HG03175 (cell line): ENCODE results near the gene PTPRA.
"Not testable (repeated sequence)": the region's sequence is repeated elsewhere in the genome, so short reads cannot be mapped to it uniquely, and the experiment has no call there.

Experiments used
- ATAC-seq: cut with Tn5 transposase; IDR thresholded peaks from one replicate; pipeline ENCODE4 v1.9.1; 2021; ENCODE audit warnings: mild to moderate bottlenecking, moderate library complexity; ENCODE audit not compliant: unreplicated experiment

Gene PTPRA

DNA sequence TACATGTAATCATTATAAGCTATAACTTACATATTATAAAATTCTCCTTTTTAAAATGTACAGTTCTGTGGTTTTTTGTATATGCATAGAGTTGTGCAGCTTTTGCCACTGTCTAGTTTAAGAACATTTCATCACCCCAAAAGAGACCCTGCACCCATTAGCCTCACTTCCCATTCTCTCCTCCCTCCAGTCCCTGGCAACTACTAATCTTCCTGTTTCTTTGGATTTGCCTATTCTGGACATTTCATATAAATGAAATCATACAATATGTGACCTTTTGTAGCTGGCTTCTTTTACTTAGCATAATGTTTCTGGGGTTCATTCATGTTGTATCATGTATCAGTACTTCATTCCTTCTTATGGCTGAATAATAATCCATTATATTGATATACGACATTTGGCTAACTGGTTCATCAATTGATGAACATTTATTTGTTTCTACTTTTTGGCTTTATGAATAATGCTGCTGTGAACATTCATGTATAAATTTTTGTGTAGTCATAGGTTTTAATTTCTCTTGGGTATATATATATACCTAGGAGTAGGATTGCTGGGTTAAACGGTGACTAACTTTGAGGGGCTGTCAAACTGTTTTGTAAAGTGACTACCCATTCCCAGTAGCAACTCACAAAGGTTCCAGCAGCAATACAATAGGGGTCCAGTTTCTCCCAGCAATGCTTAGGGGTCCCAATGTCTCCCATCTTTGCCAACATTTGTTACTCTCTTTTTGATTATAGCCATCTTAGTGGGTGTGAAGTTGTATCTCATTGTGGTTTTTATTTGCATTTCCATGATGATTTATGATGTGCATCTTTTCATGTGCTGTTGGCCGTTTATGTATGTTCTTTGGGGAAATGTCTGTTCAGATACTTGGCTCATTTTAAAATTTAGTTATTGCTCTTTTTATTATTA is 10.7 kb downstream of the PTPRA start:
- no peak for ATAC-seq

DNA sequence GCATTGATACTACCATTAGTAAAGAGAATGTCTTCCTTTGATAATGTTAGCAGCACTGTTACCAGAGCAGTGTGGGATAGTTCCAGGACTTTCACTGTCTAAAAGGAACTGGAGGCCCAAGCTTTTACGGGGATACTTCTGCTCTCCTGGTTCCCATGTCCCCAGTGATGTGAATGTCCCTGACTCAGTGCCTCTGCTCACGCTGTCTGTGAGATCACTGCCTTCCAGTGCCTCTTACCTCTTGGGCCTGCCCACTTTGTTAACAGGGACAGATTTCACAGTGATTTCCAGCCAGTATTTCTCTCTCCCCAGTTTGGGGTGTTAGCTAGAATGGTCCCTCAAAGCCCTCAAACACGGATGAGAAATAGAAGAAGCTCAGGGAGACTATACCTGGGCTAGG is 14.4 kb downstream of the PTPRA start:
- ATAC-seq, result no peak

DNA sequence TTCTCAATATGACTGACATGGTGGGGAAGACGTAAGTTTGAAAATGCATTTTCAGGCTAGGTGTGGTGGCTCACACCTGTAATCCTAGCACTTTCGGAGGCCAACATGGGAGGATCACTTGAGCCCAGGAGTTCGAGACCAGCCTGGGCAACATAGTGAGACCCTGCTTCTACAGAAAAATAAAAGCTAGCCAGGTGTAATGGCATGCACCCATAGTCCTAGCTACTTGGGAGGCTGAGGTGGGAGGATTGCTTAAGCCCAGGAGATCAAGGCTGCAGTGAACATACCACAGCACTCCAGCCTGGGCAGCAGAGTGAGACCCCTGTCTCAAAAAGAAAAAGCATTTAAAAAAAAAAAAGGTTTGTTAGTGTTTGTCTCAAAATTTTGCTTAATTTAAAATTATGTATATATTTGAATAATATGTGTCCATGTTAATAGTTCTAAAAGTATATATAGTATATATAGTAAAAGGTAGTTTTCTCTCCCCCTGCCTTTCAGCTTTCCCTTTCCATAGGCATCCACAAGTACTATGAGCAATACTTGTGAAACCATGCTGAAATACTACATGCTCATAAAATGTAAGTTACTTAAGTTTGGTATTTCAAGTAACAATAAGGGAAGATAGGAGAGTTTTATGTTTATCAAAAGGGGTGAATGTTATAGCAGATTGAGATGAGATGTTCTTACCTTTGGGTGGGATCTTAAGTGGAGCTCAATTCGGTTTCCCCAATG is 15.1 kb downstream of the PTPRA start:
- ATAC-seq, result no peak

DNA sequence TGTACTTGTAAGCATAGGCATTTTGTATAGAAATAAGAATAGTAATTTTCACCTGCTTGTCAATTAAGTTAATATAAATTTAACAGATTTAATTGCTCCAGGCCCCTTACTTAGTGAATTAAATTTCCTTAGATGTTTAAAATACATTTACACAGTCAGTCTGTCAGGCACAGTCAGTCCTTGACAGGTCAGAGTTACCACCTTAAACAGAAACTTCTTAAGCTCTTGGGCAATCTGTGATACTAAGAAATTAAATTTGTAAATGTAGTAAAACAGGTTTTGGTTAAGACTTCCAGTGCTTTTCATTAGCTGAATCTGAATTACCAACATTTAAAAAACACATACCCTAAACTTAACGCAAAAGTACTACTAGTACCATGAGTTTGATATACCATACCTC is 15.9 kb downstream of the PTPRA start:
- ATAC-seq, result no peak

DNA sequence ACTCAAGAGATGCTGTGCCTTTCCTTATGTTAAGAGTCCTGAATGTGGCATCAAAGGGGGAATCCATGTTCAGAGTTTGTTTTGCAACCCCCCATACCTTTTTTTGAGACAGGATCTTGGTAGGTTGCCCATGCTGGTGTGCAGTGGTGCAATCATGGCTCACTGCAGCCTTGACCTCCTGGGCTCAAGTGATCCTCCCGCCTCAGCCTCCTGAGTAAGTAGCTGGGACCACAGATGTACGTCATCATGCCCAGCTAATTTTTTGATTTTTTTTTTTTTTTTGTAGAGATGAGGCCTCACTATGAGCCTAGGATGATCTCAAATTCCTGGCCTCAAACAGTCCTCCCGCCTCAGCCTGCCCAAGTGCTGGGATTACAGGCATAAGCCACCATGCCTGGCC is 16.5 kb downstream of the PTPRA start:
- ATAC-seq, result no peak

DNA sequence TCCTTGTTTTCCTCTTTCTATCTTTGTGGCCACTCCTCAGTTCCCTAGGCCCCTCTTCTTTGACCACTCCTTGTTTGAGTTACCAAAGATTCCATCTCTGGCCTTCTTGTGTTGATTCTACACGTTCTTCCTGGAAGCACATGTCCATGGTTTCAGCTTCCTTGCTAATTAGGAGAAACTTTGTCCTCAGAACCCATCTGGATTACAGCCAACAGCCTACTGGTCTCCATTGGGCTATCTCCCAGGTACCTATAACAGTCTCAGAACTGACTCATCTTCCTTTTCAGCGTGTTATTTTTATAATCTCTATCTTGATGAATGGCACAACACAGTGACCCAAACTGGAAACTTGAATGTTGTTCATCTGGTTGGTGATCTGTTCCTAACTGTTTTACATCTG is 17.5 kb downstream of the PTPRA start:
- ATAC-seq, result no peak

DNA sequence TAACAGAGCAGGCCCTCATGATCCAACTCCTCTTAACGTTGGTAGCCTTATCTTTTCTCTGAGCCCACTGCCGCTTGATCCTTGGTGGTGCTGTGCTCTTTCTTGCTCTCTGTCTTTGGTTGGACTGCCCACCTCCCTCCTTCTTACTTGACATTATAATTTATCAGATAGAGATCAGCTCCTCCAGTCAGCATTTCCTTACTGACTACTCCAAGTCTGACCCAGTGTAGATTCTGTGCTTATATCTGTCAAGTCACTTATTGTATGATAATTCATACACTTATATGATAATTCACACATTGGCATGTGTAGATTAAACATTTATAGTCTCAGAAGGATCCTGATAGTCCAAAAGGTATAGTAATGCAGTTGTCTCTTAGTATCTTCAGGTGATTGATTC is 18.1 kb downstream of the PTPRA start:
- ATAC-seq, result no peak

DNA sequence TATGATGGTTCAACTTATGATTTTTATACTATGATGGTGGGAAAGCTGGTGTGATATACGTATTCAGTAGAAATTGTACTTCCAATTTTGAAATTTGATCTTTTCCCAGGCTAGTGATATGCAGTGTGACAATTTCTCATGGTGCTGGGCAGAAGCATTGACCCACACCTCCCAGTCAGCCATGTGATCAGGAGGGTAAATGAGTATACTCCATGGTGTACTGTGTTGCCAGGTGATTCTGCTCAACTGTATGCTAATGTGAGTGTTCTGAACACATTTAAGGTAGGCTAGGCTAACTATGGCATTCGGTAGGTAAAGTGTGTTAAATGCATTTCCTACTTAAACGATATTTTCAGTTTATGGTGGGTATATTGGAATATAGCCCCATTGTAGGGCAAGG is 19.1 kb downstream of the PTPRA start:
- ATAC-seq, result no peak

DNA sequence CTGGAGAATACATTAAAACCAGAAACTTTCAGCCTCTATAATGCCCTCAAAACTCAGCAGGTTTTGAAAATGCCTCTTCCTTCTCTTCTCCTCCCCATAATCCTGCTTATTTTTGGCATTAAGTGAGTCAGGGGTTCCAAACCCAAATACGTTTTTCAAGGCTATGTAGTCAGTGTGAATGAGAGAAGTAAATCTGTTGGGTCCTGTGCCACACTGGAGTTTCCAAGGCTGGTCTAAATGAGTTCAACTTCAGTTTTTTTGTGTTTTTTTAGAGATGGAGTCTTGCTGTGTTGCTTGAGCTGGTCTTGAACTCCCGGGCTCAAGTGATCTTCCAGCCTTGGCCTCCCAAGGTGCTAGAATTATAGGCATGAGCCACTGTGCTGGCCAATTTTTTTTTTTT is 20.9 kb downstream of the PTPRA start:
- ATAC-seq, result no peak

DNA sequence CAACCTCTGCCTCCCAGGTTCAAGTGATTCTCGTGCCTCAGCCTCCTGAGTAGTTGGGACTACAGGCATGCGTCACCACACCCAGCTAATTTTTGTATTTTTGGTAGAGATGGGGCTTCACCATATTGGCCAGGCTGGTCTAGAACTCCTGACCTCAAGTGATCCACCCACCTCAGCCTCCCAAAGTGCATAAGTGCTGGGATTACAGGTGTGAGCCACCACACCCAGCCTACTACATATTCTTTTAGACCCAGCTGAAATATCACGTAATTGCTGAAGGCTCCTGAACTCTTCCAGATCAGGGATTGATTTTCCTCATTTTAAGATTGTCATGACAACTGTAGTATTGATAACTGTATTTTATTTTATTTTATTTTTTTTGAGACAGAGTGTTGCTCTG is 21.9 kb downstream of the PTPRA start:
- not testable (repeated sequence) for ATAC-seq

DNA sequence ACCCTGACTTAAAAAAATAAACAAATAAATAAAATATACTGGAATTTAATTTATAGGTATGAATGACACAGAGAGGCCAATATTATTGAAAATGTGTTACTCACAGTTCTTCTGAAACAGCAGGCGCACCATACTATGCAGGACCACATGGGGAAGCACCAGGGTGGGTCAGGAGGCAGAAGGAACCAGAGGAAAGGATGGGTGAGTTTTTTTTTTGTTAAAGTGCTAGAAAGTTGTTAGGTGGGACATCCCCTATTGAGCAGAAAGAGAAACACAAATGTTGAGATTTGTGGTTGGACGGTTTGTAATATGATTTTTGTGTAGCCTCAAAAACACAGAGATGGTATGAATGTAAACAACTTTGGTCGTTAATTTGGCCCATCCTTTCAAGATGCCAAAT is 26.0 kb downstream of the PTPRA start:
- no peak for ATAC-seq

DNA sequence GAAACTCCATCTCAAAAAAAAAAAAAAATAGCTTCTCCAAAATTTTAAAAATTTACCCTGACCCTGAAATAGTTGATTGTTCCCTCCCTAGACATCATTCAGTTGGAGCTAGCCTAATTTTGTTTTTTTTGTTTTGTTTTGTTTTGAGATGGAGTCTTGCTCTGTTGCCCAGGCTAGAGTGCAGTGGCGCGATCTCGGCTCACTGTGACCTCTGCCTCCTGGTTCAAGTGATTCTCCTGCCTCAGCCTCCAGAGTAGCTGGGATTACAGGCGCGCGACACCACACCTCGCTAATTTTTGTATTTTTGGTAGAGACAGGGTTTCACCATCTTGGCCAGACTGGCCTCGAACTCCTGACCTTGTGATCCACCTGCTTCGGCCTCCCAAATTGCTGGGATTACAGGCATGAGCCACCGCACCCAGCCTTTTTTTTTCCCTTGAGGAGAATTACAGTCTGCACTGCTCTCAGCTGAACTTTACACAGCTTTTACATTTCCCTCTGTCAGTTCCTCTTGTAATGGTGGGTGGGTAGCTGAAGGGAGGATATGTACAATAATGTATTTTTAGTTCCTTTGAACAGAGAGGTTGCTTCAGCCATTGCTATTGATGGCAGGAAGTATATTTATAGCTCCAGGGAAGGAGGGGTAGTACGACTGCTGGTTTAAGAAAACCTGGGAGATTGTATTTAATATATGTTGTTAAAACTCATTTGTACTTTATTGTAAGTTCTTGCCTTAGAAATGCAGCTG is 27.7 kb downstream of the PTPRA start:
- ATAC-seq, result no peak

DNA sequence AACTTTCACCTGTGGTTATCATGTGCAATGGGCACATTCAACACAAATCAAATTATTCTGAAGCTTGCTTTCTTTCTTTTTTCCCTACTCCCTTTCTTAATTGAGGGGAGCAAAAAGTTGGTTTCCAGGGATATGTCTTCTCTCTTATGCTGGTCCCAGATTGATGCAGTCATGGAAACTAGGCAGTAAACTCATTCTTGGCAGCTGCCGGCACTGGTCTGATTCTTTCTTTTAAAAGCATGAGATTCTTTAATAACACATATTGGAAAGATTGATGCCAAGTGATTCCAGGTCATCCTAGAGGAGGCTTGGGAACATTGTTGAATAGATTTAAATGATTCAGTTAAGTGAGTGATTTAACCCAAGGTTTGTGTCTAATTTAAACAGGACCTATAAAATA is 29.0 kb downstream of the PTPRA start:
- no peak for ATAC-seq

DNA sequence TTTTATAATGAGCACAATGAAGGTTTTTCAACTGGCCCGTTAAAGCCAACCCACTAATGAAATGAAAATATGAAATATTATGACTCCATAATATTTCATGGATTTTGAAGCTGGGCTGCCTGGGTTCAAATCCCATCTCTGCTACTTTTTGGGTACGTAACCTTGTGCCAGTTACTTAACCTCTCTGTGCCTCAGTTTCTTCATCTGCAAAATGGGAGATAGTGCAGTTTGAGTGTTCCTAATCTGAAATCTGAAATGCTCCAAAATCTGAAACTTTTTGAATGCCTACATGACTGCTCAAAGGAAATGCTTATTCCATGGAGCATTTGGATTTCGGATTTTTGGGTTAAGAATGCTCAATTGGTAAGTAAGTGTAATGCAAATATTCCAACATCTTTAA is 29.5 kb downstream of the PTPRA start:
- no peak for ATAC-seq

DNA sequence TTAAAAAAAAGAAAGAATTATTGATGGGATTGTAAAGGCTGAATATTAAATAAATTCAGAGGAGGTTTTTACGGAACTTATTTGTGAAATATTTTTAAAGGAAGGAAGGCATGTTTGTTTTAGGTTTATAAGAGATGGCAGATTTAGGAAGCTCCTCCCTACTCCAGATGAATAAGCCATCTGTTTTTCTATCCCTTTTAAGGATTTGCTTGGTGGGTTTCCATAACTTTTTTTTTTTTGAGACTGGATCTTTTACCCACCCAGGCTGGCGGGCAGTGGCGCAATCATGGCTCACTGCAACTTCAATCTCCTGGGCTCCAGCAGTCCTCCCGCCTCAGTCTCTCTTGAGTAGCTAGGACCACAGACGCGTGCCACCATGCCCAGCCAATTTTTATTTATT is 30.4 kb downstream of the PTPRA start:
- ATAC-seq, result no peak

DNA sequence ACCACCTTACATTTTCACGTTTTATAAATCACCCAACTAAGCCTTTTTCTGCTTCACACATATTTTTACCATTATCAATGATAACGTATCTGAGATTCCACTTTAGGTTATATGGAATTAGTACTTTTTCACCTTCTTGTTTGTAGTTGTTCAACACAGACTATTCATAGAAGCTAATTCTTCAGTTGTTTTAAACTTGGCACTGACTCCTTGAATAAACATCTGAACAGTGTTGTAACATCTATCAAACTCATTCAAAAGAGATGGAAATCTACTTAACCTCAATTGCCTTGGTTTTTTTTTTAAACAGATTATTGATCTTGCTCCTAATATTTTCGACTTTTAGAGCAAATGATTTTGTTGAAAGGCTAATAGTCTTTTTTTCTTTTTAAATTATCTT is 34.2 kb downstream of the PTPRA start:
- ATAC-seq, result no peak

DNA sequence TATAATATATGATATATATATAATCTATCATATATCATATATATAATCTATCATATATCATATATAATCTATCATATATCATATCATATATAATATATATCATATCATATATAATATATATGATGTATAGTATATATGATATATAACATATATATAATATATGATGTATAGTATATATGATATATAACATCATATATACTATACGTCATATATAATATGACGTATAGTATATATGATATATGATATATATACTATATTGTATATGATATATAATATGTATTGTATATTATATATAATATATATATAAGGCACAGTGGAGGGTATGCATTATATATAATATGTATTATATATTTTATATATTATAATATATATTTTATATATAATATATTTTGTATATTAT is 36.7 kb downstream of the PTPRA start:
- ATAC-seq, result no peak

DNA sequence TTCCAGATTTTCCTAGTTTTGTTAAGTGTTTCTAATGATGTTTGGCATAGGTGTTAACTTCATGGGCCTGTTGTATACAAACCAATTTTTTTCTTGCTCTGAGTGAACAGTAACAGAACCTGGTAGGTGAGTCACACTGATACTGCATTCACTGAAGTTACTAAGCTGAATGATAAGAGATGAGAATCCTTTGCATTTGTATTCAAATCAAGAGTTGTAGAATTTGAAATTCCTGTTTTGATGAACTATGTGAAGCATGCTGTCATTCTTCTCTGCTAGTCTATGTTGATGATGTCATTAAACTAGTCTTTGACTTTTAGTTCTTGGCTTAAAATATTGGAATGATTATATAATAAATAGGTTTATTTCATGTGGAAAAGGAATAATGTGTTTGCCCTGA is 37.9 kb downstream of the PTPRA start:
- no peak for ATAC-seq

DNA sequence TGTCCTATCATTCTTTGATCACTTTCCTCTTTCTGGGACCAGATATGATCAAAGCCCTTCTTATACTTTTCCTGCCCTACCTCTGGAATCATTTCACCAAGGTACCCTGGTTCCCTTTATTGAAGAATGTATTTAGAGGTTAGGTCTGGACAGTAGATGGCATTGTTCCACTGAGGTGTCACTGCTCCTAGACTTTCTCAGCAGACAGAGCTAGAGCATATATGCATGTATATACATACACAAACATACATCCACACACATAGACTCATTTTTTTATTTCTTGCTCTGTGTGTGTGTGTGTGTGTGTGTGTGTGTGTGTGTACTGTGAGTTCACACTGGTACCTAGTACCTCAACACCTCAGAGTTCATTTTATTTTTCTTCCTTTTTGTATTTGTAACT is 40.9 kb downstream of the PTPRA start:
- ATAC-seq, result no peak

DNA sequence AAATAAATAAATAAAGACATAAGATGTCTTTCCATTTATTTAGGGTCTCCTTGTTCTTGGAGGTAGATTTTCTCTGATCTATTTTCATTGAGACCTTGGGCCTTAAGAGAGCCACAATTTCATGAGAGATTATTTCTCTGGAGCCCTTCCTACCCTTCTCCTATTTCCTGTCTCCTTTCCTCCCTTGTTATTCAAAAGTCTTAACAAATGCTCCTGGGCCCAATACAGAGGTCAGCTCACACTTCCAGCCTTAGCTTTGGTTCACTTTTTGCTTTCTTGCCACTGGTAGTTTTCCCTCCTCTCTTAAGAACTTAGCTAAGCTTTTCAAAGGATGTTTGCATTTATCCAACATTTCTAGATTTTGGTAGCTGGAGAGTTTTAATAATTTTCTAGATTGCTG is 44.0 kb downstream of the PTPRA start:
- ATAC-seq, result no peak
